AG04450 (cell line): ENCODE measurements around the gene TJP3. TPM values are rescaled to one million over a fixed set of nuclear protein-coding genes. Genes with fewer than 3 reads are reported as not detected.

Experiments
- CTCF ChIA-PET: fragments of 300-600, 350-600 bp; formaldehyde crosslinking; extraction: SDS; loops from one replicate; lab custom pipeline; 2022; ENCODE audit warnings: antibody characterized with exemption, inconsistent platforms; lab: Charles Lee
- POLR2A ChIA-PET: fragments of 350-600 bp; formaldehyde crosslinking; extraction: SDS; loops from one replicate; lab custom pipeline; 2021; ENCODE audit warnings: antibody characterized with exemption, inconsistent platforms; lab: Yijun Ruan, JAX
- DNase-seq: peaks from one replicate; pipeline ENCODE4 v3.0.0-alpha.2; 2011; ENCODE audit warnings: low read depth, low spot score
- H3K27ac ChIP-seq: one replicate; pipeline ENCODE4 v1.5.1; 2012; ENCODE audit warnings: low read depth, low read length, control low read depth
- H3K27me3 ChIP-seq: one replicate; pipeline ENCODE4 v1.6.0; 2012; ENCODE audit warnings: low read length; ENCODE audit not compliant: control insufficient read depth, insufficient read depth
- H3K4me3 ChIP-seq: 2 replicates; pipeline ENCODE4 v1.5.1; 2011; ENCODE audit warnings: mild to moderate bottlenecking, low read depth, low read length, control low read depth
- H3K9me3 ChIP-seq: 2 replicates; pipeline ENCODE4 v1.5.1; 2012; ENCODE audit warnings: low read length; ENCODE audit not compliant: control insufficient read depth, insufficient read depth
- polyA plus RNA-seq: library from polyadenylated mRNA; depleted of rRNA; stranded (reverse); fragments of >200 nt; gene quantifications from 2 replicates; pipeline ENCODE4 v1.2.3, GENCODE V29; 2011
- TF ChIP-seq, protein P1 (sequence below): IDR thresholded peaks from 2 replicates; pipeline ENCODE4 v1.5.1; 2011; ENCODE audit warnings: low read depth, low read length, control low read depth, inconsistent platforms

Gene TJP3
- polyA plus RNA-seq, 1 experiment = not detected

DNA sequence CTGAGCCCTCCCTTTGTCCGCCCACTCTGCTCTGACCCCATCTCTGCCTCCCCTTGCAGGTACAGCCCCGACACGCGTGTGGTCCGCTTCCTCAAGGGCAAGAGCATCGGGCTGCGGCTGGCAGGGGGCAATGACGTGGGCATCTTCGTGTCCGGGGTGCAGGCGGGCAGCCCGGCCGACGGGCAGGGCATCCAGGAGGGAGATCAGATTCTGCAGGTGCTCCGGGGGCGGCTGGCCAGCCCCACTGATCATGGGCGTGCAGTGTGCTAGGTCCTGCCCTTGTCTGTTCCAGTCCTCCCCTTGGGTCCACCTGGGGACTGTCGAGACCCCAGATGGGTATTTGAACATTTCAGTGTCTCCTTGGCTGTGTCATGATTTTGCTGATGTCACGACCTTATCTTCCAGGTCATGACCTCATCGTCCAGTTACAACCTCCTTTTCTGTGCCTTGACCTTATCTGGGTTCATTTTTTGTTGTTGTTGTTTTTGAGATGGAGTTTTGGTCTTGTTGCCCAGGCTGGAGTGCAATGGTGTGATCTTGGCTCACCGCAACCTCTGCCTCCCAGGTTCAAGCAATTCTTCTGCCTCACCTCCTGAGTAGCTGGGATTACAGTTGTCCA is 28.0 kb downstream of the TJP3 start:
- TF ChIP-seq, protein P1, sequence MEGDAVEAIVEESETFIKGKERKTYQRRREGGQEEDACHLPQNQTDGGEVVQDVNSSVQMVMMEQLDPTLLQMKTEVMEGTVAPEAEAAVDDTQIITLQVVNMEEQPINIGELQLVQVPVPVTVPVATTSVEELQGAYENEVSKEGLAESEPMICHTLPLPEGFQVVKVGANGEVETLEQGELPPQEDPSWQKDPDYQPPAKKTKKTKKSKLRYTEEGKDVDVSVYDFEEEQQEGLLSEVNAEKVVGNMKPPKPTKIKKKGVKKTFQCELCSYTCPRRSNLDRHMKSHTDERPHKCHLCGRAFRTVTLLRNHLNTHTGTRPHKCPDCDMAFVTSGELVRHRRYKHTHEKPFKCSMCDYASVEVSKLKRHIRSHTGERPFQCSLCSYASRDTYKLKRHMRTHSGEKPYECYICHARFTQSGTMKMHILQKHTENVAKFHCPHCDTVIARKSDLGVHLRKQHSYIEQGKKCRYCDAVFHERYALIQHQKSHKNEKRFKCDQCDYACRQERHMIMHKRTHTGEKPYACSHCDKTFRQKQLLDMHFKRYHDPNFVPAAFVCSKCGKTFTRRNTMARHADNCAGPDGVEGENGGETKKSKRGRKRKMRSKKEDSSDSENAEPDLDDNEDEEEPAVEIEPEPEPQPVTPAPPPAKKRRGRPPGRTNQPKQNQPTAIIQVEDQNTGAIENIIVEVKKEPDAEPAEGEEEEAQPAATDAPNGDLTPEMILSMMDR = no peak
- Histone ChIP-seq H3K27ac (no peak overlapping the region), H3K4me3 (no peak overlapping the region), H3K9me3 (no peaks in the 10 kb centered on the region; the same call in 1 of the 2 replicates), H3K27me3 (peaks cover 5% of the 10 kb centered on the region)
- DNase-seq = no peak
- CTCF ChIA-PET = no interaction called here
- POLR2A ChIA-PET = no interaction called here

DNA sequence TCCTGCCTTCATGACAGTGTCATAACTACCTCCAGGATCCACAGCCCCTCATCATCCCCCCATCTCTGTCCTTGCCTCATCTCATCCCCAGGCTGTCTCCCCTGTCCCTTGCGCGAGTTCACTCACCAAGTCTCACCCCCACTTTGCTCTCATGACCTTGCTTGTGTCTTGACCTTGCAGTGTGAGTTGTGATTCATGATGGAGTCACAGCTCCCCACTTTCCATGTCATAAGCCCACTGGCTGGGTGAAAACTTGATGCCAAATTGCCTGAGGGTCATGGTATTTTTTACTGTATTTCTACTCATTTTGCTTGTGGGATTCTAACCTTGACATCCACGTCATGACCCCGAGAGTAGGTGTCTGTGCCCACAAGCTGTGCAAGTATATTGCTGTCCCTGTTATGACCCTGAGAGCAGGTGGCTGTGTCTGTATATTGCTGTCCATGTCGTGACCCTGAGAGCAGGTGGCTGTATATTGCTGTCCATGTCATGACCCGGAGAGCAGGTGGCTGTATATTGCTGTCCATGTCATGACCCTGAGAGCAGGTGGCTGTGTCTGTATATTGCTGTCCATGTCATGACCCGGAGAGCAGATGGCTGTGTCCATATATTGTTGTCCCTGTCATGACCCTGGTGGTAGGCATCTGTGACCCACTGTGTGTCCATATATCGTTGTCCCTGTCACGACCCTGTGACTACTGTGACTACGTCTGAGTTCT is 29.5 kb downstream of the TJP3 start:
- no peak for DNase-seq
- ChIA-PET CTCF (no interaction called here), POLR2A (no interaction called here)
- no peak overlapping the region for H3K4me3 ChIP-seq
- TF ChIP-seq, protein P1 = no peak
- H3K27ac ChIP-seq = no peak overlapping the region
- peaks cover 5% of the 10 kb centered on the region for H3K27me3 ChIP-seq
- no peaks in the 10 kb centered on the region; the same call in 1 of the 2 replicates for H3K9me3 ChIP-seq

DNA sequence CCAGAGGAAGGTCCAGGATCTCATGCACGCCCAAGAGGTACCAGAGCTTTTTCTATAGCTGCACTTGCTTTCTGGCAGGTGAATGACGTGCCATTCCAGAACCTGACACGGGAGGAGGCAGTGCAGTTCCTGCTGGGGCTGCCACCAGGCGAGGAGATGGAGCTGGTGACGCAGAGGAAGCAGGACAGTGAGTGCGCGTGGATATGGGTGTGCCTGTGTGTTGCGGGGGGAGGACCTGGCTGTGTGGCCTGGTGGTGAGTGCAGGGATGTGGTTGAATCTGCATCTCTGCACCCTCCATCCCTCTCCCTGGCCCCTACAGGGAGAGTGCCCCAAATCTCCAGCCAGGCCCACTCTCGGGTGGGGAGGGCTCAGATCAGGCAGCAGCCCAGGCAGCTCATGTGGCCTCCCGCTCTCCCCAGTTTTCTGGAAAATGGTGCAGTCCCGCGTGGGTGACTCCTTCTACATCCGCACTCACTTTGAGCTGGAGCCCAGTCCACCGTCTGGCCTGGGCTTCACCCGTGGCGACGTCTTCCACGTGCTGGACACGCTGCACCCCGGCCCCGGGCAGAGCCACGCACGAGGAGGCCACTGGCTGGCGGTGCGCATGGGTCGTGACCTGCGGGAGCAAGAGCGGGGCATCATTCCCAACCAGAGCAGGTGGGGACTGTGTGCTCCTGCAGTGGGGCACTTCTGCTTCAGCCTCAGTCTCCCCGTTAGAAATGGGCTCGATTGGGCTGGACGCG is 30.5 kb downstream of the TJP3 start:
- TF ChIP-seq, protein P1 = no peak
- ChIA-PET POLR2A (no interaction called here), CTCF (interaction anchor here (1.1 kb wide), 1 partner anchor 433 kb away, joined by 6 read pairs; no protein-coding TSS in a partner anchor)
- Histone ChIP-seq H3K4me3 (no peak overlapping the region), H3K27me3 (peaks cover 2% of the 10 kb centered on the region), H3K9me3 (no peaks in the 10 kb centered on the region; the same call in 1 of the 2 replicates), H3K27ac (no peak overlapping the region)
- no peak for DNase-seq

- TF ChIP-seq, protein P1 = no peak
- POLR2A ChIA-PET = interaction anchor here (1.0 kb wide), 1 partner anchor 23 kb away, joined by 3 read pairs; no protein-coding TSS in a partner anchor
- Histone ChIP-seq H3K27ac (no peak overlapping the region), H3K27me3 (peaks cover under 1% of the 10 kb centered on the region), H3K4me3 (no peak overlapping the region), H3K9me3 (no peaks in the 10 kb centered on the region; the same call in 1 of the 2 replicates)
- no peak for DNase-seq
- CTCF ChIA-PET = interaction anchor here (1.1 kb wide), 1 partner anchor 24 kb away, joined by 3 read pairs; no protein-coding TSS in a partner anchor
These were observed 32.2 kb downstream of the TJP3 start for GRCh38 chr19:3740431-3740830.
